Astrocyte (in vitro differentiated cells and primary cell): ENCODE data around the gene CPAMD8.

Experiments
- EZH2 ChIP-seq: IDR thresholded peaks from 2 replicates; pipeline ENCODE4 v1.6.1; 2012; ENCODE audit warnings: mild to moderate bottlenecking, low read length, inconsistent platforms; ENCODE audit not compliant: insufficient read depth
- TF ChIP-seq, protein P1 (sequence below): IDR thresholded peaks from 2 replicates; pipeline ENCODE4 v1.5.1; 2011; ENCODE audit warnings: low read depth, mild to moderate bottlenecking, inconsistent platforms, low read length, moderate library complexity; ENCODE audit not compliant: insufficient read depth

DNA sequence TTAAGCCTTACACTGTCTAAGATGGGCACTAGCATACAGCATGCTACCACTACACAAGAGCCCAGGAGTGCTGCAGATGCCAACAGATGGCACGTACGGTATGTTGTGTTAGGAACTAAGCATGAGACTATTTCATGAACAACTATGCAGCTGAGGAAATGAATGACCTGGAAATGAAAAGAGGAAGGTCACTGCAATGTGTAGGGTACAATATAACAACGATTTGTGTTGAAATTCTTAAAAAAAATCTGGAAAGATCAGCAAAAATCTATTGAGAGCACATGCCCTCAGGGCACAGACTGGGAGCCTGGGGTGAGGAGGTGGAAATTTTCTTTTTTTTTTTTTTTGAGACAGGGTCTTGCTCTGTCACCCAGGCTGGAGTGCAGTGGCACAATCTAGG lies 34.2 kb upstream of the CPAMD8 start:
- no peak for TF ChIP-seq EZH2
- TF ChIP-seq, protein P1, sequence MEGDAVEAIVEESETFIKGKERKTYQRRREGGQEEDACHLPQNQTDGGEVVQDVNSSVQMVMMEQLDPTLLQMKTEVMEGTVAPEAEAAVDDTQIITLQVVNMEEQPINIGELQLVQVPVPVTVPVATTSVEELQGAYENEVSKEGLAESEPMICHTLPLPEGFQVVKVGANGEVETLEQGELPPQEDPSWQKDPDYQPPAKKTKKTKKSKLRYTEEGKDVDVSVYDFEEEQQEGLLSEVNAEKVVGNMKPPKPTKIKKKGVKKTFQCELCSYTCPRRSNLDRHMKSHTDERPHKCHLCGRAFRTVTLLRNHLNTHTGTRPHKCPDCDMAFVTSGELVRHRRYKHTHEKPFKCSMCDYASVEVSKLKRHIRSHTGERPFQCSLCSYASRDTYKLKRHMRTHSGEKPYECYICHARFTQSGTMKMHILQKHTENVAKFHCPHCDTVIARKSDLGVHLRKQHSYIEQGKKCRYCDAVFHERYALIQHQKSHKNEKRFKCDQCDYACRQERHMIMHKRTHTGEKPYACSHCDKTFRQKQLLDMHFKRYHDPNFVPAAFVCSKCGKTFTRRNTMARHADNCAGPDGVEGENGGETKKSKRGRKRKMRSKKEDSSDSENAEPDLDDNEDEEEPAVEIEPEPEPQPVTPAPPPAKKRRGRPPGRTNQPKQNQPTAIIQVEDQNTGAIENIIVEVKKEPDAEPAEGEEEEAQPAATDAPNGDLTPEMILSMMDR: no peak
